Measurements from ENCODE around the gene ODAD4.

The ODAD4 gene

DNA sequence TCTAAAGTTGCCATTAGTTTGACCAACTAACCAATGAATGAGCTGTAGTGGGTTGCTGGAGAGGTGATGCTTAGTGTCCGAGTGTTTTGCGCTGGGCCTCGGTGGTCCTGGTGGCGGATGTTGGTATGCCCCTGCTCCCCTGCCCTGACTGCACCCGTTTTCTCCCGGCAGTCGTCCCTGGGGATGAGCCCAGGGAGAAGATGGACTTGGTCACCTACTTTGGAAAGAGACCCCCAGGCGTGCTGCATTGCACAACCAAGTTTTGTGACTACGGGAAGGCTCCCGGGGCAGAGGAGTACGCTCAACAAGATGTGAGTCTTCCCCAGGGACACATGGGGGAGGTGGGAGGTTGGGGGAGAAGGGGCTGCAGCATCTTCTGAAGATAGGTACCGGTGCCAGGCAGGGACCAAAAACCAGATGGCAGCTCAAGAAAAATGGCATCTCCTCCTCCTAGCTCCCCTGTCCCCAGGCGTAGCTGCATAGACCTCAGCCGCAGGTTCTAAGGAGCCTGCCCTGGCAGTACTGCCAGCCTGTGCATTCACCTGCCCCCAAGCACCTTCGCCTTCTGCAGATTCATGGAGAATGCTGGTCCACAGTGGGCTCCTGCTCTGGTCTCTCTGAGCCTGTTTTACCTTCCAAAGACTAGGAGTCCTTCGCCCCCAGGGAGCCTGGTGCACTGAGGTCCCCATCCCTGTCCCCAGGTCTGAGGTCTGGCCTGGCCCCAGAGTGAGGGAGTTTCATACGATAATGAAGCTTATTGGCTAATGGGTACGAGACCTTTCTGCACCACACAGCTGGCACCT is 41.5 kb downstream of the ODAD4 start:
- no peak for DNase-seq (ENCODE audit: low read depth, low spot score)

DNA sequence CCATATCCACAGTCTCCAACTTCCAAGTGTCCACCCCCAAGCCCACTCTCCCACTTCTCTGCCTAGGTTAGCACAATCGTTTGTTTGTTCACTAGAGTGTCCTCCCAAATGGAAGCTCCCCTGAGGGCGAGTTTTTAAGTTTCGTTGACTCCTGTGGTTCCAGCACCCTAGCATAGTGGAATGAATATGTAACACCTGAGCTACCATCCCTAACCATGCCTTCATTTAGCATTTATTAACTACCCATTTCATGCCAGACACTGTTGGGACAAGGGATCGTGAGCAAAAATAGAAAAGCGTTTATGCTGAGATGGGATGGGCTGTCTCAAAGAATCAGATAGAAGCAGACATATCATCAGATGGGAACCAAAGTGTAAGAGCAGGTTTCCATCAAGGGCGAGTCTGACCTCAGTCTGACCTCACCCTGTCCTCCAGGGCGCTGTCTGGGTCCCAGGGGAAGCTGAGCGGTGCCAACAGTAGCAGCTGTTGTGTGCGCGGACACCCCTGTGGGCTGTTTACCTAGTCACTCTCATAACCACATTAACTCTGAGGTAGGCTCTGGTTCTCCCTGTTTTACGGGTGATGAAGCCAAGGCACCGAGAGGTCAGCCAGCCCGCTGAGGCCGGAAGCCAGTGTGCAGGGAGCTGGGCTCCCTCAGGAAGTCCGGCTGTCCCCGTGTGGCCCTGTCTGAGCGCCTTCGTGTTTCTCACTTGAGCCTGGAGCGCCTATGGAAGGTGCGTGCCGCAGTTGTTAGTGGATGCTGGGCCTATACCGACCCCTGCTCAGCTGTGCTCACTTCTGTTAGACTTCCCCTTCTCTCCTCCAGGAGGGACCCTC is 42.4 kb downstream of the ODAD4 start:
- no peak for DNase-seq (ENCODE audit: low read depth, low spot score)

DNA sequence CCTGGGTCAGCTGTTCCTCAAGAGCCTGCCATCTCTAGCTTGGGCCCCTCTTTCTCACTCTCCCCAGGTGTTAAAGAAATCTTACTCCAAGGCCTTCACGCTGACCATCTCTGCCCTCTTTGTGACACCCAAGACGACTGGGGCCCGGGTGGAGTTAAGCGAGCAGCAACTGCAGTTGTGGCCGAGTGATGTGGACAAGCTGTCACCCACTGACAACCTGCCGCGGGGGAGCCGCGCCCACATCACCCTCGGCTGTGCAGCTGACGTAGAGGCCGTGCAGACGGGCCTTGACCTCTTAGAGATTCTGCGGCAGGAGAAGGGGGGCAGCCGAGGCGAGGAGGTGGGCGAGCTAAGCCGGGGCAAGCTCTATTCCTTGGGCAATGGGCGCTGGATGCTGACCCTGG is 43.0 kb downstream of the ODAD4 start:
- DNase-seq (ENCODE audit: low read depth, low spot score) = no peak

DNA sequence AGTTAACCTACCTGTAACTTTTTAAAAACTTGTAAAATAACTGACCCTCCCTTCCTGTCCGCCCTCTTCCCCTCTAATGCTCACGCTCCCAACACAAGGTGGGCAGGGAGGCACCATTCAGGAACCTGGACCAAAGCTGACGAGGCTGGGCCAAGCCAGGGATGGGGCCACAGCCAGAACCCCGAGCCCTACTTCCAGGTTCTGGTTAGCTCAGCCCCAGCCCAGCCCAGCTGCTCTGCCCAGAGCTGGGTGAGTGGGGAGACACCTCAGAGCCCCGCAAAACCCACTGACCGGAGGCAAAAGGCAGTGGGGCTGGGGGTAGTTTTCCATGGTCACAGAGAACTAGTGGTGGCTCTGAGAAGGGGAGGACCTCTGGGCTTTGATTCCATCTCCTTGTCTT is 43.6 kb downstream of the ODAD4 start:
- no peak for DNase-seq (ENCODE audit: low read depth, low spot score)

DNA sequence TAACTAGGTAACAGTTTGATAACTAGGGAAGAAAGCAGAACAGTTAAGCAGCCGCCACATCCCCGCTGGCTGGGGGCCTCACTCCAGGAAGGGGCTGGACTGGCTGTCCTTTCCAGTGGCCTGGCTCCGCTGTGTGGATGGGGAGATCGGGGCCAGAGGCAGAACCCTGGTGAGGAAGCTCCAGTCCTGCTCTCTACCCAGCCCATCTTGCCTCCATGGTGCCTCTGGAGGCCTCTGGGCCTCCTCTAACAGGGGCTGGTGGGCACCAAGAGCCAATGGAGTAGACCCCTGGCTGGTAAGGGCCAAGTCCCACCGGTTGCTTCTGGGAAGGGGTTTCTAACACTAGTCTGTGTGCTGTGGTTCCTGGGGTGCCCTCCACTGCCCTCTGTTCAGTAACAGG is 44.2 kb downstream of the ODAD4 start:
- DNase-seq (ENCODE audit: low read depth, low spot score) = no peak

DNA sequence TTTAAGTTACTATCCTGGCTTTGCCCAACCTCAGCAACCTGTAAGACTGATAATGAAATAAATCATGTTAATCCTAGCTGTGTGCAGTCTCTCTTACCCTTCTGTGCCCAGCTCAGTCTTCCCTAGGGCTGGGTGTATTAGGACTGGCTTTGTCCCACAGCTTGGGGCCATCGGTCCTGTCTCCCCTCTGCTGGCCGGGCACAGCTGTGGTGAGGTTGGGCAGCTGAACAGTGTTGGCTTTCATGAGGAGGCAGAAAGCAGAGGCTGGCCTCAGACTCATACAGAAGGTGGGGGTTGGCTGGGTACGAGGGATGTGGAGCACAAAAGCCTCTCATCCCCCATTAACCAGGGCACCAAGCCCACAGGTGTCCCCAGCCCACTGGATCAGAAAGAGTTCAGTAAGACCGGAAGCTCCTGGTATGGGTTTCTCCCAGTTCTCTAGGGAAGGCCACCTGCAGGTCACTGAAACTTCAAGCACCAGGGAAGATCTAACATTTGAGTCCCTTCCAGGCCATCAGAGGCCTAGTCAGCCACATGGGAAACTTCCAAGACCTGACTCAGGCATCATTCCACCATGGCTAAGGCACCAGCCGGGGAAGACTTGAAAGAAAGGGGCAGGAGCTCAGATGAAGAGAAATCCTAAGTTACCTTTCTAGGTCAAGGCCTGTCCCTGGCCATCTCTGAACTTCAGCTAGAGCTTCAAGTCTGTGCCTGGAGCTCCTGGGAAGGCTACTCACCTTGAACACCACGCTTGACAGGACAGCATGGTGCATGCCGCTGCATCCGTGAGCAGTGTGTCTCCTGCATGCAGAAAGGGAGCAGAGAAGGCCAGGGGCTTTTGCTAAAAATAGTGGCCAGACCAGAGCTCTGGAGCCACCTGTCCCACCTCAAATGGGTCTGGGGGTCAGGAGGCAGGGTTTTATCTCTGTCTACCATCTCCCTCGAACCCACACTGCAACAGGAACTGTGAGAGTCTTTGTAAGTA is 45.0 kb downstream of the ODAD4 start:
- no peak for DNase-seq (ENCODE audit: low read depth, low spot score)

DNA sequence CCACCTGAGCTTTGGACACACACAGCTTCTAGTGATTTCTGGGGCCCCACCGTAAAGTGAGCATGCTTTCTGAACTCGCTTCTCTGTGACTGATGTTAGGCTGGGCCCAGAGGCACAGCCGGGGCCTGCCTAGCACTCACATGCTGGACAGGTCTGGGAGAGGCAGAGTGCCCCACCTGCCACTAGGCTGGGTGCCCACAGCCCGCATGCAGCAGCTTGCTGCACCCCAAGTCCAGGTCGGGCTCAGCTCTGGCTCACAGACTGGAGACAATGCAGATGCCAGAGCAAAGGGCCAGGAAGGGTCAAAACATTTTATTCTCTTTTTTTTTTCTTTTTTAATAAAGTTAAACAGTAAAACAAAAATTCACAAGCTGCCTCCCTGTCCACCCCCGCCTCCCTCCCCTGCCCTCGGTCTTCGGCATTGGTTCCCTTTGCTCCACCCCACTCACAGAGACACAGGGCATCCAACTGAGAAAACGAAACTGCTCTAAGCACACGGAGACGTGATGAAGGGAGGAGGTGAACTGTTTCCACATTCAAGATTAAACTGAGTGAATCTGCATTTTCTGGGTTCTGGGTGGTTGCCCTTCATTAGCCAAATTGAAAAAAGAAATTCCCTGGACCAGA is 45.8 kb downstream of the ODAD4 start:
- no peak for DNase-seq (ENCODE audit: low read depth, low spot score)

DNA sequence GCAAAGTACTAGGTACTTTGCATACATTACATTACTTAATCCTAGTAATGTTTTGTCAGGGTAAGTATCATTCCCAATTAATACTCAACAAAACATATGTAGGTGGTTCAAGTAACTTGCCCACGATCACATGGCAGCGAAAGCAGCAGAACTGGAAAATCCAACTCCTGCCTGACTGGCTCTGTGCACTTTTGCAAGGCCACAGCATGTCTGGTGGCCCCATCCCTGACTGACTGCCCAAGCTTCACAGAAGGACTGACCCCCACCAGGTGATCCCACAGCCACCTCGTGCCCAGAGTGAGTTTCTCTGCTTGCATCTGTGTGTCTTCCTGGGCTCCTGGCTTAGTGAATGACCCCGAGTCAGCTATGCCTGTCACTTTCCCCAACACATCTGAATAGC is 47.6 kb downstream of the ODAD4 start:
- no peak for DNase-seq (ENCODE audit: low read depth, low spot score)

DNA sequence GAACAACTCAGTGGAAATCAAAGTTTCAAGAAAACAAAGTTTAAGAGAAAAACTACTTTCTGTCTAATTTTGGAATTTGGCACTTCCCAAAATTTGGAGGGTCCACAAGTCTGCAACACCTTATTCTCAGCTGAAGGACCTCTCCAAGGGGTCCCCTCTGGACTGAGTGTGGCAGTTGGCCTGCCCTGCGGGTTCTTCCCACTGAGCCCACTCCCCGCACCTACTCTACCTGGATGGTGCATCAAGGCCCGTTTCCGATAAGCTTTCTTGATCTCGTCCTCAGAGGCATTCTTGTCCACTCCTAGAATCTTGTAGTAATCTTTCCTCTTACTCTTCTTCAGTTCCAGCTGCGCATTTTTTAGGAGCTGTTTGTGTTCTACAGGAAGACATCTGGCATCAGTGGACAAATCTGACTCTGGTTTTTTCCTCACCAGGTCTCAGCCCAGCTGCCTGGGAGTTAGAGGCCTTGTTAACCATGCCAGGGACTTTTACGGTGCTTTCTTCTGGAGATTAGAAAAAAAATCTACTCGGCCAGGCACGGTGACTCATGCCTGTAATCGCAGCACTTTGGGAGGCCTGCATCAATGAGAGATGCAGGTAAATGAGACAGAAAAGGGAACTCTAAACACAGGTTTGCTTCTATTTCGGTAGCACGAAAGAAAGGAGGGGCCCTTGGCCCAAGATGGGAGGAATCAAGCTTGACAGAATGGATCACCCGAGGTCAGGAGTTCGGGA is 51.8 kb downstream of the ODAD4 start:
- no peak for DNase-seq (ENCODE audit: low read depth, low spot score)

DNA sequence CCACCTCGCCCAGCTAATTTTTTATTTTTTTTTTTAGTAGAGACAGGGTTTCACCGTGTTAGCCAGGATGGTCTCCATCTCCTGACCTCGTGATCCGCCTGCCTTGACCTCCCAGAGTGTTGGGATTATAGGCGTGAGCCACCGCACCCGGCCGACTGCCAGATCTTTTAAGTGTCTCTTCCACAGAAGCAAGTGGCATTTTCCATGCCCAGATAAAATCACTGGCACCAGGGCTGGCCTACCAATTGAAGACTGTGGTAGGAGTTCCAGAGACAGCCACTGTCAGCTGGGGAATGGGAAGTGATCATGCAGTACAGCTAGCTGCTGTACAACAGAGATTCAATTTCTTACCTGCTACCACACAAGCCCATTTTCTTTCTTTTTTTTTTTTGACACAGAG is 54.0 kb downstream of the ODAD4 start:
- no peak for DNase-seq (ENCODE audit: low read depth, low spot score)

DNA sequence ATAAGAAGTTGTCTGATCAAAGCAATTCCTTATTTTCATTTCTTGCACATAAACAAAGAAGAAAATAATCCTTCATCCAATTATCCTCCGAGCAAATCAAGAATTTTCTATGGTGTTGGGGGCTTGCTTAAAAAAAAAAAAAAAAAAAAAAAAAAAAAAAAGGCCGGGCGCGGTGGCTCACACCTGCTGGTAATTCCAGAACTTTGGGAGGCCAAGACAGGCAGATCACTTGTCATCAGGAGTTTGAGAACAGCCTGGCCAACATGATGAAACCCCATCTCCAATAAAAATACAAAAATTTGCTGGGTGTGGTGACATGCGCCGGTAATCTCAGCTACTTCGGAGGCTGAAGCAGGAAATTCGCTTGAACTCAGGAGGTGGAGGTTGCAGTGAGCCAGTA is 55.5 kb downstream of the ODAD4 start:
- no peak for DNase-seq (ENCODE audit: low read depth, low spot score)

DNA sequence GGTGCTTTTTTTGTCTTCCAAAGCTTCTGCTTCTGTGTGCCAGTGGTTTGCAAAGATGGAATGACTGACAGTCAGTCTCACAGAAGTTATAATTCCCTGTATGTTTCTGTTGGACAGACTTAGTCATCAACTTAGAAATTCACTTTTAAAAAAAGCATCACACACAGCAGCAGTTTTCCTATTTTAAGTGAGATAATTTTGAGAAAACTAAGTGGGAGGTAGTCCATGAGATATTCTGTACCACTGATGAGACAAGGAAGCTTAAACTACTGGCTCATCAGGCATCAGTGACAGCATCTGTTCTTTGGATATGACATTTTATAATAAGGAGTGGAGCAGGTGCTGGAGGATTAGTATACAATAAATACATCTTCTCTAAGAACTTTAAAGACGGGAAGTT is 56.2 kb downstream of the ODAD4 start:
- DNase-seq (ENCODE audit: low read depth, low spot score) = no peak

DNA sequence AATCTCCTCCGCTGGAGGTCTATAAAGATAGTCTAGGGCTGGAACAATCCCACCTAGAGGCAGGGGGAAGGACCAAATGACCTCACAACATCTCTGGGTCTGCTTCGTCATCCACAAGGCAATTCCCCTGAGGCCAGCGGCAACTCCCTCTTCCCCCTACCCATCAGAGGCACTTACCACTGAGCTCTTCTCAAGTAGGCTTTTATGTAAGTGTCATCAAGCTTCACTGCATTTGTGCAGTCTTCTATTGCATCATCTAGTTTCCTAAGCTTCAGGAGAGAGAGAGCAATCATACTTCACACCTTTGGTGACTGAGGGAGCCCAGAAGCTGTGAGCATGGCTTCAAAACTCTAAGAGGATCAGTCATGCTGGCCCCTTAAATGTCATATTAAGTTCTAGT is 57.2 kb downstream of the ODAD4 start:
- DNase-seq (ENCODE audit: low read depth, low spot score) = no peak

DNA sequence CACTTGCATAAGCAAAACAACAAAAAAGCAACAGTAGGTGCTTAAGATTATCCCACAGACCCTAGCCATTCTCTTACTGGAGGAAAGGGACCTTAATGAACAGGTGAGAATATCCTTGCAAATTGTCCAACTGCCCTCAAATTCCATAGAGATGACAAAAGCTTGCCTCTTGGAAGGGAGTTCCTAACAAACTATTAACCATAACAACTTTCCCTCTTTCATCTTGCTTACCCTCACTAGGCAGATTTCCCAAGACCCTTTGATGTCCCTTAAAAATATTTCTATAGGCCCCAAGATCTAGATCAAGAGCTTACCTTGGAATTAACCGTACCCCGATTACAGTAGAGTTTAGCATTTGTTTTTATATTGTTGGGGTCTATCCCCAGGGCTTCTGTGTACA is 58.0 kb downstream of the ODAD4 start:
- DNase-seq (ENCODE audit: low read depth, low spot score) = no peak

DNA sequence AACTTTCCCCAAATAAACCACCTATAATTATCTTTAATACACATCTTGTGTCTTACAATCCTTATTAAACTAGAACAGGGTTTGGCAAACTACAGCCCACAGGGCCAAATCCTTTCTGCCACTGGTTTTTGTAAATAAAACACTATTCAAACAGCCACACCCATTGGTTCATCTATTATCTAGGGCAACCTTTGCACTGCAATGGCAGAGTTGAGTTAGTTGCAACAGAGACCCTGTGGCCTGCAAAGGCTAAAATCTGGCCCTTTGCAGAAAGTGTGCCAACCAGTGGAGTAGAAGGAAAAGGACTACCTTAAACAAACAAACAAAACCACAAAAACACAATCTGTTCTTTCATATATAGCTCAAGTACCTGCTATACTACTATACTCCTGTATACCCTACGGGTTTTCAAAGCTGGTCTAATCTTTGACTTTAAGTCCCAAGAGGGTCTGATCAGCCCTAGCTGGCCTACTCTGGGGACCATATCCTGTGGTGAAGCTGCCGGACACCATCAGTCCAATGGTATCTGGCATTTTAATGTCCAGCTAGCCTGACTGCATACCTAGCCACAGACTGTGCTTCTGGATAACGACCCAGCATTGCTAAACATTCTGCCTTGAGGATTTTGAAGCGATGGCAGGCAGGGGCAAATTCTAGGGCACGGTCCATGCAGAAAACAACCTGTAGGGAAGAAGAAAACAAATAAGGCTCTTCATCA is 59.4 kb downstream of the ODAD4 start:
- DNase-seq (ENCODE audit: low read depth, low spot score) = no peak

DNA sequence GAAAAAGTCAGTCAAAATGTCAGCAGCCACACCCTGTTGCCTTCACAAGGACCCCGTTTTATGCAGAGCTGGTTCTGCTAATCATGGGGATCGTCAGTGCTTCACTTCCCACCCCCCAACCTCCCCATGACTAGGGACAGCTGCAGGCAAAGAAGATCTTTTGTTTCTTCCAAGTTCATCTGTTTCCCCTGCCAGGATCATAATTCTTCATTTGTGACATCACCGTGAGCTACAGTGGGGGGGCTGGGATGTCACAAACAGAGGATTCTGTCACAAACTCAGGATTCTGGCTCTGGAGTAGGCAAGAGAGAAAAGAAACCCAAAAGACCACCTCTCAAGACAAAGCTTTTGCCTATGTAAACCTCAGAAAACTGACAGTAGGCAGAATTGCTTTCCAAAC is 62.2 kb downstream of the ODAD4 start:
- no peak for DNase-seq (ENCODE audit: low read depth, low spot score)

DNA sequence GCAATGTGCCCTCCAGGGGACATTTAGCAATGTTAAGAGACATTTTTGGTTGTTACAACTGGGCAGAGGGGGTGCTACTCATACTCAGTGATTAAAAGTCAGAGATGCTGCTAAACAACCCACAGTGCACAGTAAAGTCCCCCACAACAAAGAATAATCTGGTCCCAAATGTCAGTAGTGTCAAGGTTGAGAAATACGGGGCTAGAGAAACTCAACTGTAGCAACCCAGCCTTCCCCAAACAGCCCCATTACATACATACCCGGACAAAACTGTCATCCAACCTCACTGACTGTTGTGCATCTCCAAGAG is 66.4 kb downstream of the ODAD4 start:
- no peak for DNase-seq (ENCODE audit: low read depth, low spot score)

DNA sequence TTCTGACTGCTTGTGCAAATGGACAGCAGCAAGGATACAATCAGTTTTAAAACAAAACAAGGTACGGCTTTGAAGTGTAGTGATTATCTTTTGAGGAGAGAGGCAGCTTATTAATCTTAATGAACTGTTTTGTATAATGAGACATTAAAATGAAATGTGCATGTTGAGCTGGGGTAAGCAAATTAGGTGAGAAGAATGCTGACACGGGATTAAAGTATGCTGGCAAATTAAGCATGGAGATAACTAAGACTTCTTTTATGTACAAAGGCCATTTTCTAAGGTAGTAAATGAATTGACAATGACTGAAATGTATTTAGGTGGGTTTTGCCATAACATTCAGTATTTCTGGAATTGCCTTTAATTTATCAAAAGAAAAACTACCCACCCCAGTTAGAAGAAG is 68.1 kb downstream of the ODAD4 start:
- no peak for DNase-seq (ENCODE audit: low read depth, low spot score)

DNA sequence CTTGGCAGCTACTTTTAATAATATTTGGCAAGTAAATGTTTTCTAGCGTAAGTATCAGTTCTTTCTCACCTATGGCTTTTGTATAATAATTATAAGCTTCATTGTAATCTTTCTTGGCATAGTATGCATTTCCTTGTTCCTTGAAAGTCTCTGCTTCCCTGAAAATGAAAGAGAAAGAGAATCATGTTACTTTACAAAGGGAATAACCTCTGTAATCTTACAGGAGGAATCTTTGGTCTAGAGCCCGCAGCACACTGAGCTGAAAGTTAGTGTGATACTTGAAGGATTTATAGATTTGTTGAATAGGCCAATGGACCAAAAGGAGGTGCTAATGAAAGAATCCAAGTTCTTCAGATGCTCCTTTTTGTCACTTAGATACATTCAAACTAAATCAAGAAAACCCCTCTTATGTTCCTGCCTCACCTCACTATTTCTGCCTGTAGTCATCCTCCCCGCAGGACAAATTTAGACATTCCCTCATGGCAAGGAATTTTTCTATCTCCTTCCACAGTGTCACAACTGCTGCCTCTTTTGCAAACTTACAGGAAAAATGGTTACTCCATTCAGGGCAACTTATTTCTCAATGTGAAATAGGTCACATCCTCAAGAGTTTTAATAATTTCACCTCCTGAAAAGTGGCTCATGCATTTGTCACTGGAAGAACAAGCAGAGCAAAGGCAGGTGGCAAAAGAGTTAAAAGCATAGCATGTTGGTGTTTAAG is 70.2 kb downstream of the ODAD4 start:
- DNase-seq (ENCODE audit: low read depth, low spot score) = no peak

DNA sequence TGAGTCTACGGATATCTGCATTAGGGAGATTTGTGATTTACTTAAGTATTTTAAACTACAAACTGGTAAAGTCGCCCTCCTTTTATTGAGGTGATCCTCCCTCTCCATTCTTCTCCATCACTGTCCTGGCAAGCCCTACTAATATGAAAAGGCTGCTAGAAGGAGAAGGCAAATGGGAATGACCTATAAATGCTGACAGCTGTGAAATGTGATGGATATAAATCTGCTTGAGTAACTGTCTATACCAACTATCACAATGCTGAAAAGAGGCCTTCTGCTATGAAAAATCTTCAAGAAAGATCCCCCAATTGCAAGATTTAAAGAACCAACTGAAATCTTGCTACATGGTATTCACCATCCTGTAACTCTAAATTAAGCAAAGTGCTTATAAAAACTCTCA is 71.3 kb downstream of the ODAD4 start:
- DNase-seq (ENCODE audit: low read depth, low spot score) = no peak
